SW480 (cell line): ENCODE measurements around the gene TMEM247.

Source experiments
- DNase-seq: peaks from one replicate; pipeline ENCODE4 v3.0.0-alpha.2; 2016; ENCODE audit warnings: low spot score

Gene TMEM247

GRCh38 chr2:46479265-46479664 is at the start of gene TMEM247:
Gene TMEM247, plus strand, starts transcription at chr2:46479565.
- no peak for DNase-seq

- no peak for DNase-seq
Measured at GRCh38 chr2:46430413-46430812, 49.0 kb upstream of the TMEM247 start.

GRCh38 chr2:46430992-46431391 is 48.4 kb upstream of the TMEM247 start:
- no peak for DNase-seq

GRCh38 chr2:46431481-46432235 is 47.7 kb upstream of the TMEM247 start:
- DNase-seq: no peak

- no peak for DNase-seq
Measured at GRCh38 chr2:46434851-46435273, 44.5 kb upstream of the TMEM247 start.

GRCh38 chr2:46435353-46435752 is 44.0 kb upstream of the TMEM247 start:
- no peak for DNase-seq

- no peak for DNase-seq
Measured at GRCh38 chr2:46435796-46436360, 43.5 kb upstream of the TMEM247 start.

- no peak for DNase-seq
Measured at GRCh38 chr2:46436800-46437199, 42.6 kb upstream of the TMEM247 start.

- DNase-seq: no peak
Measured at GRCh38 chr2:46438102-46438501, 41.3 kb upstream of the TMEM247 start.

GRCh38 chr2:46438794-46439193 is 40.6 kb upstream of the TMEM247 start:
- DNase-seq: no peak

GRCh38 chr2:46439582-46439981 is 39.8 kb upstream of the TMEM247 start:
- DNase-seq: no peak

- no peak for DNase-seq
Measured at GRCh38 chr2:46441838-46442712, 37.3 kb upstream of the TMEM247 start.

- no peak for DNase-seq
Measured at GRCh38 chr2:46444732-46445131, 34.6 kb upstream of the TMEM247 start.

GRCh38 chr2:46445556-46445955 is 33.8 kb upstream of the TMEM247 start:
- DNase-seq: no peak

- no peak for DNase-seq
Measured at GRCh38 chr2:46446871-46447568, 32.3 kb upstream of the TMEM247 start.

GRCh38 chr2:46447649-46448048 is 31.7 kb upstream of the TMEM247 start:
- no peak for DNase-seq

- no peak for DNase-seq
Measured at GRCh38 chr2:46448111-46448510, 31.3 kb upstream of the TMEM247 start.

GRCh38 chr2:46448641-46449040 is 30.7 kb upstream of the TMEM247 start:
- no peak for DNase-seq

- DNase-seq: no peak
Measured at GRCh38 chr2:46449700-46450099, 29.7 kb upstream of the TMEM247 start.

GRCh38 chr2:46451131-46451711 is 28.1 kb upstream of the TMEM247 start:
- no peak for DNase-seq

GRCh38 chr2:46456789-46457188 is 22.6 kb upstream of the TMEM247 start:
- DNase-seq: no peak
